DMS114 treated with DMSO at 0.1 percent for 48 hours (cell line): ENCODE data around the gene LRP1B.

Experiments used
- DNase-seq: peaks from one replicate; lab custom pipeline; 2025; ENCODE audit not compliant: unreplicated experiment; lab: John Stamatoyannopoulos, UW

Gene LRP1B

DNA sequence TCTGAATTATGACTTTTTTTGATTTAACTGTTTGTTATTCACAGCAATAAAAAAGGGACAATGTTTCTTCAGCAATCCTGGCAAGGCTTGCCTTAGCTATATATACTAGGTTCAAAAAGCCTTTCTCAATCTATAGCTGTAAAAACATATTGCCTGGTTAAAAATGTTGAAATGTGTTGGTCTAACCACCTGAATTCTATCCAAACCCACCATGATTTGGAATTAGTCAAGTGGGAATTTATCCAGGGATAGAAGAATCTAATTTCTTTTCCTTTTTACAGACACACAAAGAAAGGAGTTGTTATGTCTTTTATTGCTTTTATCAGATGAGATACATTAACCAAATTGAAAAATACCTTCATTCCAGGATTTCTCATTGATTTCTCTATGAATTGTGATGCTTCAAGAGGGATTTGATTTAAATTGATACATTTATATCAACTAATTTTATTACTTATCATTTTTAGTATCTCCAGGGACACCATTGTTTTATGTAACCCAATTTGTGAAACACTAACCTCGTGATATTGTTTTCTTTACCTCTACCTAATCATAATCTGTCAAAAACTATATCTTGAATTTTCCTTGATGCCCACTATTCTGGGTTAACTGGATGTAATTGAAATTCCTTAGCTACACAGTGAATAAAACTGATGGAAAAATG, 88.1 kb downstream of the LRP1B start:
- no peak for DNase-seq

DNA sequence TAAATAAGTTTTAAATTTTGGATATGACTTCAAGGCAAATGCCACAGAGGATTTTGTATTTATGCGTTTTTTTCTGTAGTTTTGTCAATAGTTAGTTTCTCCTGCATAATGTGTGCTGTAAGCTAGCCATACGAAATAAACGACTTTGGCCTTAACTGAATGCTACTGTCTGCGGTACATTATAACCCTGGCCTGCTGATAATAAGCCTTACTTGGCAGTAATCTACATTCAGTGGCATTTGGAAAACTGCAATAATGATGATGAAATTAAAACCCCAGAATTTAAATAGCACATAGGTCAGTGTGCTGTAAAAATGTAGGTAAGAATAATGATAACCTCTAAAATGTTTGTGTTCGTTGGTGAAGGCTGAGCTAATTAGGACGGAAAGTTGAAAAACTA, 88.8 kb downstream of the LRP1B start:
- DNase-seq: no peak

DNA sequence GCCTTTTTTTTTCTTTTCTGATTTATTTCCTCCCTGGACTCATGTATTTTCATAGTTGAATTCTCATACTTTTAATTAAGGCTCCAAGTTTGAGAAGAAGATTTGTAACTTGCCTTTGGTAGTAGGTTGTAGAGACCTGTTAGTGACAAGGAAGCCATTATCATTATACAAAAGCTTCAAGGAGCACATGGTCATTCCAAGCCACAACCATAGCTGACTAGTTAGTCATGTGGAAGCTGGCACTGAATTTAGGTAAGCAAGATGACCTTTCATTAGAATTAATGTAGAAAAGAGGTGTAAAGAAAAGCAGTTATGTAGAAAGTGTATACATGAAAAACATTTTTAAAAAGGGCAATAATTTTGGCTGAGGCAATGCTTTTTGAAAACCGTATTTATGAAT, 89.7 kb downstream of the LRP1B start:
- DNase-seq: no peak

DNA sequence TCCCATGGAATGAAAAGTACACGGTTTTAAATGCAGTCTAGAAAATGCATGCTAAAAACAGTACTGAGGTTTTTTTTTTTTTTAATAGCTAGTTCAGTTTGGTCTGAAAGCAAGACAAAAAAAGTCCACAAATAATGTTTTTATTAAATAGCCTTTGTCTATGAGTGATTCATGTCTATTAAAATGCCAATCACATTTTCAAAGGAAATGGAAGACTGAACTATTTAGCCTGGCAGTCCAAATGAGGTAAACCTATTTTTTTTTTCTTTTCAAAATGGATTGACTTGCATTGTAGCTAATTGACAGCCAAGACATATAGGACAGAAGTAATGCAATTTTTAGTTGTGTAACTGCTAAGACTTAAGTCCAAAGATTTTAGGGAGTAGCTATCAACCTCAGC, 90.3 kb downstream of the LRP1B start:
- no peak for DNase-seq

DNA sequence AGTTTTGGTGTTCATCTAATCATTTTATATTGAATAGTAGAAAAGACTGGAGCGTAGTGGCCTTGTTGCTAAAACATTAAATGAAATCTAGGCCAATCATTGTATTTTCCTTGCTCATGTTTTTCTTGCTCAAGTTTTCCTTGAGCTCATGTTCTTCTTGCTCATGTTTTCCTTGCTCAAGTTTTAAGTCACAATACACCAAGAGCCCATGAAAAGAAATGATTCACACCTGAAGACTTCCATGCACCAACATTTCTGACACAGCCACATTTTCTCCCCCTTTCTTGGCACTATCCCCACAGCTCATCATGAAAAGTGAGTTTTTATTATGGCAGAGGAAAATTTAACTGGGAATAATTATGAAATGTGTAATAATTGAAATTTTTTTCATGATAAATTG, 92.0 kb downstream of the LRP1B start:
- DNase-seq: no peak

DNA sequence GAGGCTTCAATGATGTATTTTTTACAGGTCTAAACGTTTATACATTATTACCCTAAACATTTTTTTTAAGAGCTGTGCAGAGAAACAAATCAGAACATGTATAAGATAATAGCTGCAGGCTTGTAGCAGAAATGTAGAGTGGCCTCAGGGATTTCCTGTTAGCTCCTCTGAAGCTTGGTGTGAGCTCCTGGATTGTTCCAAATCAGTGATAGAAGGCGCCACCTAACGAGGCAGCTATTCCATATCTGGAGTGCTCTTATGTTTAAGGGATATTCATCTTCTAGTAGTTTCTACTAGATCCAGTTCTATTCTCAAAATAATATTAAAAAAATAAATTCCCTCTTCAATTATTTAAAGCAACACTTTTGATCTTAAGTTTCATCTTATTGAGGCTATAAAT, 93.1 kb downstream of the LRP1B start:
- DNase-seq: no peak

DNA sequence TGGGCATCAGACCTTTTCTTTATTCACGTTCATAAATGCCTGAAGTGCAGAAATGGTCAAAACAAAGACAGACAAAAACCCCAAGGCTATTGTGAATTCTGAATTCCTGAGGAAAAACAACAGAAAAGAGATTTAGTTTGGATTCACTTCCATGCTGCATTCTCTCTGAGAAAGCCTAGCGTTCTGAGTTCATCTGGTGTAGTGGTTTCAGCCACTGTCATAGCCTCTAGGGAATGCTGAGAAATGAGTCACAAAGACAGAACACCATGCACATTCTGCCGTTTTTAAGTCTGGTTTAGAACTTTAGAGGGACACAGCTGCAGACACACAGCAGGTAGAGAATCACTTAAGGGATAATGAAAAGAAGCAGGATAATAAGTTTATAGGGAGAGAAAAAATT, 93.8 kb downstream of the LRP1B start:
- DNase-seq: no peak

DNA sequence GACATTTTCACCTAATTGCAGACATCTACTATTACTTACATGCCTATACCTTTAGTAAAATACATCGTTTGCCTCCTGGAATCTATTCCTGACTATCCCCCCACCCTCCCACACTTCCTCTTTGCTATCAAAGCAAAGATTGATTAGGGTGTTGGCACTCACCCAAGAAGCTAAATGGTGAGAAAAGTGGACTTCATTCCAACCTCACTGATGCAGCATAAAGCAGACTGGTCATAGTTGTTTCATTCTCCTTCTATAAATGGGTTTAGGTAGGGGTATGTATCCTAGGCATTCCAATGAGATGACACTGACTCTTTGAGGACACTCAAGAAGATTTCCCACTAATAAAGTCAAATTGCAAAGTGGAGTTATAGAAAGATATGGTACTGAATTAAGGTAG, 97.4 kb downstream of the LRP1B start:
- DNase-seq: no peak

DNA sequence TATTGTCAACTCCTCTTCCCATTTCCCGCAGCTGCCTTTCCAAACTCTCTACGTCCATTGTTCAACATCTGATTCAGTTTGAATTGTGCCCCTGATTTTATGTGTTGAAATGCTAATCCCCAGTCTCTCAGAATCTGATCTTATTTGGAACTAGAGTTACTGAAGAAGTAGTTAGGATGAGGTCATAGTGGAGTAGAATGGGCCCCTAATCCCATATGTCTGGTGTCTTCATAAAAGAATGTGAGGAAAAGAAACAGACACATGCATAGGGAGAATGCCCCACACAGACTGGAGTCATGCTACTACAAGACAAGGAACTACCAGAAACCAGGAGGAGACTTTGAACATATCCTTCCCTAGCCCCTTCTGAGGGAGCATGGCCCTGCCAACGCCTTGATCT, 99.2 kb downstream of the LRP1B start:
- DNase-seq: no peak

DNA sequence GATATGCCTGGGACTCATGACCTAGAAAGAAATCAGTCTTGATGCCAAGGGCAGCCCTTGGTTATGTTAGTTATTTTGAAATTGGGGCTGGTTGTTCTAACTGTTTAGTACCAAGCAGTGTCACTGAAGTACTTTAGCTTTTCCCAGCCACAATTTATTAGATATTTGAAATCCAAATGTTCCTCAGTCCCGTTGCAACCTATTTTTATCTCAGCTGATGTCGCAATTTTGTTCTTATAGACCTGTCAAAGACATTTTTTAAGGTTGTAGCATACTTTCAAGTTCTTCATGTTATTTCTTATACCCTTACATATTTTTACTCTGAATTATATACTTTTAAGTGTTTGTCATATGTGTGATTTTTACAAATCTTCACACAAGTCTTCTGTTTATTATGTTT, 100.1 kb downstream of the LRP1B start:
- no peak for DNase-seq

DNA sequence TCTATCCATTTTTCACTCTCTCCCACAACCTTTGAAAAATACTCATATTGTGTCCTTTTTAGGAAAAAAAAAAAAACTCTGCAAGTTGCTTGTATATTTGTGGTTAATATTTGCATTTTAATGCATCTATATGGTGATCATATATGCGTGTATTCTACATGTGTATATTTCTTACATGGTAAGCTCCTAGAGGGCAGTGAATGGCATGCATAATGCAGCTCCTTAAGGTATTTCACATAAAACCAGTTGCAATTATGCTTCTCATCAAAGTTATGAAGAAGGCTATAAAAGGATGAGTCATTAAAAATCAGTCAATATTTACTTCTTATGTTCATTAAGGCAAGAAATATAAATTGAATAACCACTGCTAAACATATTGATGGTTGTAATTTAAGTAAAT, 100.8 kb downstream of the LRP1B start:
- DNase-seq: no peak

DNA sequence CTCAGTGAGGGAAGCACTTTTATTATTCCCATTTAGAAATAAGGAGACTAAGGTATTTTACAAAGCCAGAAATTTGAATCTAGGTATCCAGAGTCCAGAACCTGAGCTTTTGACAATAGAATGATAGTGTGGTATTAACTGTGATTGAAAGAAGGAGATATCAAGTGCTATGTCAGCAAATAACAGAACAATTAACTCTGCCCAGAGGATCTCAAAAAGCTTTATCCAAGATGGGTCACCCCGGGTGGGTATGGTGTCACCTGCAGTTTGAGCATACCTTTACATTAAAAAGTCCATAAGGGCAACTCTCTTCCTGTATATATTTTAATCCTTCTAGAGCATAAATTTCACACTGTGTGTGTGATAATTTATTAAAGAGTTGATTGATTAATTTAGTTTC, 105.4 kb downstream of the LRP1B start:
- no peak for DNase-seq

DNA sequence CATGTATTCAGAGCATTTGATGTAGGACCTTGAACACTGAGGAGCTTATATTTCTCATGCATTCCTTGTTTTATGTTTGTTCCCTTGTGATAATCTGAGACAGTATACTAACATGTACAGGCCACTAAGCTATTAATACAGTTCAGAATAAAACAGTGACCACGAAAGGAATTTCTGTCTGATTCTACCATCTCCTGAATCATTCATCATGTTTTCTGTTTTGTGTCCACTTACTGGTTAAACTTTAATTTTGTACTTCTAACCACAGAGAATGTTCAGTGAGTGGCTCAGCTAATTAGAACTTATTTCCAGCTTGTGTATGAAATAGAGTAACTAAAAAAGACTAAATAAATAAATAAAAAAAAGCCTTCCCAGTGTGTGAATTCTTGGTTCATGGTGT, 110.4 kb downstream of the LRP1B start:
- no peak for DNase-seq

DNA sequence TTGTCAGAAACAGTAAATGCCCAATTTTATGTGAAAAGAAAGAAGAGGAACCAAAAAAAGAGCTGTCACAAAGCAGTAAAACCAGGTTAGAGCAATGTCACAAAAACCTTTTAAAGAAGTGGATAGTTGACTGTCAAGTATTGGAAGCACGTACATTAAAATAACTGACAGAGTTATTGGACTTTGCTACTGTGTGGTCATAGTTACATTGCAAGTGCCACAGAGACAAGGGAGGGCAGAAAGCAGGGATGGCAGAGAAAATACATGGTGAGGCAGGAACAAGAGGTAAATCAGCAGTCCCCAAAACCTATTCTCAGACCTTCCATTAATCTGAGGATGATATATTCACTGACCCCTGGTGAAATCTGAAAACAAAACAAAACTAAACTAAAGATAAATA, 116.3 kb downstream of the LRP1B start:
- DNase-seq: no peak

DNA sequence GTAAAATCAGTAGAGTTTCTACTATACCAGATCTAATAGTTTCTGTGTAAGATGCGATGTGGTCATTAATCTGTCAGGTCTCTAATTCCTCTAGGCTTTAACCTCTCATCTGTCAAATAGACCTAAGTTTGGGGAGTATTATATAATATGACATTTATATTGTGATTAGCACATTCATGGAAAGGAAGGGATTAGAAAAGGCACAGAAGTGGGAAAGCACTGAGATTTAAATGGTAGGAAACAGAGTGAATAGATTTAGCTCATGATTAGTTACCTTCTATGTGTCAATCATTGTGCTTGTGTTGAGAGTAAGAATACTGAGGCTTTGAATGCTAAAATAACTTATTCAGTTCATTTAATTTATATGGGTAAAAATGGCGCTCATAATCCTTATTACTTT, 118.0 kb downstream of the LRP1B start:
- DNase-seq: no peak

DNA sequence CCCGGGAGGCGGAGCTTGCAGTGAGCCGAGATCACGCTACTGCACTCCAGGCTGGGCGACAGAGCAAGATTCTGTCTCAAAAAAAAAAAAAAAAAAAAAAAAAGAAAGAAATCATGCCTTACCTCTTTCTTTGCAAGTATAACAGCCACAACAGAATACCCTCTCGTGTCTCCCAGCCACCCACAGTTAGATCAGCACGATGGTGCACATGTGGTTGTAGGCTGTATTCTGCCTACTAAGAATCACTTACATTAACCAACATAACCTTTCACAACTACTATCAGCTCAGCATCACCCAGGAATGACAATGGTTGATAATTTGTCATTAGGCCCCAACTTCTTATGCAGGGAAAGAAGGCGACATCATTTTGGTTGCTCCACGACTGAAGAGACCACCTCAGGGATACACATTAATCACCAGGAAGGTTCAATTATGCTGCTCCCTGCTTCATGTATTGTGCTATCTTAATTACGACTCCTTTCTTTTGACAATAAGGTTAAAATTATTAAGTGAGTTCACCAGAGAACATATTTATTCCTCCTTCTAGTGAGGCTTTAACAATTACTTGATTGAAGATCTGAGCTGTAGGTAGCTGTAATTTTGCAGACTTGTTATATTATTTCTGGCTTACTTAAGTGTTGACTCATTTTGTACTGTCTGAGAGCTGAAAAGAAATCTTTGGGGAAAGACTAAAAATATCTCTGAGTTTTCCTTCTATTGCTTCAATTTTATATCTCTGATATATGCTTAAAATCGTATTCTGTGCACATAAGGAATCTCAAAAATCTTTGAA, 120.1 kb downstream of the LRP1B start:
- no peak for DNase-seq

DNA sequence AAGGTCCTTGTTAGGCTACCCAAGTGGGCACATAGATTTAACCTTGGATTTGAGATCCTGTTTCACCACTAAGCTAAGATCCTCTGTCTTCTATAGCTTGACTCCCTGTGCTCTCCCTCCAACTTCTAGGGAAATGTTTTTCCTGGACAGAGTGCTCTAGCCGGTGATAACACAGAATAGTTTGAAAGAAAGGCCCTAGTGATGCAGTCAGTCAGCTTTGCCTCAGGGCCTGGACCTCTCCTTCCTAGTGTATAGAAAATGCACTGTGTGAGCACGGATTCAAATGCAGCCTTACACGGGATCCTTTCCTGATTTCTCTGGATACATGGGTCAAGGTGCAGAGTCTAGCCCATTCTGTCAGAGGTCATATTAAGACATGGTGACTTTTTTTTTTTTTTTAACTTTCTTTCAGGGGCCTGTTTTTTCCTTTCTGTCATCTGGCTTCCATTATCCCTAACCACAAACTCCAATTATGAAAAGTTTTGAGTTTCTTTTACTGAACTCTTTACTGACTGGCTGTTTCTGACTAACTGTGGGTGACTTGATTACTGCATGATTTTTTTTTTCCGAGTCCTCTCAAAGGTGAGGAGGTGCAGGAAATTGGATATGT, 122.6 kb downstream of the LRP1B start:
- no peak for DNase-seq

DNA sequence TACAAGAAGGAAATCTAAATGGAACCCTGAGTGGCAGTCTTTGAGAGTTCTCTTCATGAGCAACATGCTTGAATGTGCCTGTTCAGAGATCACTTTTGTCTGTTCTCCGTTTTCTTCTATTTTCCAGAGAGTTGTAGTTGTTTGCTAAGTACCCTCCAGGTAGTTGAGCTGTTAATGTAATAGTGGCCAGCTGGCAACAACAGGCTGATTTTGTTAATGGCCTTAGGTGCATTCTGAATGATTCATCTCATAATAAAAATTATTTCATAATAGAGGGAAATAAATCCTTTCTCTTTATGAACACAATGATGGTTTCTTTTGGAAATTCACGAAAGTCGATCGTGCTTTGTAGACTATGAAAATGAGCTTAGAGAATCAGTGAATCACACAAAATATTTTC, 136.8 kb downstream of the LRP1B start:
- no peak for DNase-seq

DNA sequence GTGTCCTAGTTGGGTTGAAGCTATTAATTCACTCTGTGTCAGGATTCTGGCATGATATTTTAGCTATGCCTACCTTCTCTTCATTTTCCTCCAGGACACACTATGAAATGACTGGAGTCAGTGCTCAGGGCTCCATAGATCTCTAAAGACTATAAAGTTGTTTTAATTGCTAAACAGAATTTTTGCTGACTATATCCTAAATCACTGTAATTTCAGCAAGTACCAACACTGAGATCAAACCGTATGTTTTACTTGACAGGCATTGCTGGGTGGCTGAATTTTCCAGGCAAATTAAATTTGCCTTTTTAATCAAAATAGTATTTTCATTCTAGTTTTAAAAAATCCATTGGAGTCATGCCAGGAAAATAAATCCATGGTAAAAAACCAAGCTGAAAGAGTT, 138.1 kb downstream of the LRP1B start:
- no peak for DNase-seq

DNA sequence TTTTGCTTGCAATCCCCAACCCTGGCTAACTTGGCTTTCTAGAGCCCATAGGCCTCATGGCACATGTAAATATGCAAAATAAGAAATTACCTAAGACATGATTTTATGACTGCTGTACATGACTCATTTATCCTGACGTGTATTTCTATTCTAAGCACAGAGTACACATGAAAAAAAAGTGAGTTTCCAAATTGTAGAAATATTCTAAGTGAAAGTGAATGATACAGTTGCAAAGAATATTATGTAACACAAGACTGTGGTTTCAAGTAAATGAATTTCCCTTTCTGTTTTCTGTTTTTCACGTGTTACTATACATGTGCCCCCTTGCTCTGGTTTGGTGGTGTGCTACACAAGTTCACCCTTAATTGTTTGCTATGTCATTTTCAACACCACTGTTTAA, 162.4 kb downstream of the LRP1B start:
- DNase-seq: no peak

DNA sequence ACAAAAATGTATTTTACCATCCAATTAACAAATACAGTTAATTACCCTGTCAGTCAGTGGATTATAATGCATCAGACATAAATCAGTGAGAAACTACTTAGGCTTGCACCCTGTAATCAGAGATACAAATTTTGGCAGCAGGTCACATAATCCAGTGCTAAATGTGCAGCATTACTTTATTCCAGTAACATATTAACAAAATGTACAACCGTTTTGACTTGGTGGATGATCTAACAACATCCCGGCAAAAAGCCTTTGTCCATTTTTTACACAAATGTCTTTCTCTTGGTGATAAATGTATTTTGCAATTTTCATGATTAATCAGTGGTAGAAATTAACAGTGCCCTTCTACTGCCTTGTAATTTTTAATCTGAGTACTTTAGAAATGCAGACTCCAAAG, 162.8 kb downstream of the LRP1B start:
- no peak for DNase-seq

DNA sequence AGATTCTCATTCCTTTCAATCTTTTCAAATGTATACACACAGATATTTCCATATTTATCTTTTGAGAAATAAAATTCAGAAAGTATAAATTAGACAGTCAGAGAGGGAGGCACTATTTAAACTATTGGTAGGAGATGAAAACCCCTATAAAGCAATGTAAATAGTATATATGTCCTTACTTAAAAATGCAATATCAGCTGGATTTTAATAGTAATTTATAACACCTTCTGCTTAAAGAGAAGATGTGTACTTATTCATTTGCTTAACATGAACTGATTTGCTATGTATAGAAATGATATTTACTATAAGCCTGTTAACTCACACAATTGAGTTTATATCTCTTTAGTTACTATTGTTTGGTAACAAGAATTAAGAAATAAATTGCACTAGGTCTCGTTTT, 163.3 kb downstream of the LRP1B start:
- DNase-seq: no peak

DNA sequence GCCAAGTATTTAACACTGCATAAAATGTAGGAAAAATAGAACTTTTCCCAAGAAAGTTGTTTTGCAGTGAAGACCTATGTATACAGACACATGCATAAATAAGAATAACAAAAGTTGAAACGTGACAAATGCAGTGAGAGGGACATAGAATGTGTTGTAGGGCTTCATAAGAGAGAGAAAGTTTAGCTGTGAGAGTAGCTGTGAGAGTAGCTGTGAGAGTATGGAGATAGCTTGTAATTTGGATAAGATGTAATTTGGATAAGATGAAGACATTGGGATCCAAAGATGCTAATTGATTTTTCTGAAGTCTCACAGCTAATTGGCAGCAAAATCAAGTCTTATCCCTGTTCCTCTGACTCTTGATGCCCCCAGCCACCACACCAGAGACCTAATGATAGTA, 170.9 kb downstream of the LRP1B start:
- no peak for DNase-seq
